H1 (cell line): ENCODE measurements around the gene PLXNA4. TPM values are rescaled to one million over a fixed set of nuclear protein-coding genes. Genes with fewer than 3 reads are reported as not detected.

Source experiments
- CTCF ChIA-PET: fragments of 300-600 bp; sonication (Branson Sonifier 250); formaldehyde crosslinking; loops from one replicate; lab custom pipeline; 2021; ENCODE audit not compliant: partially characterized antibody; lab: Charles Lee
- POLR2A ChIA-PET: fragments of 300-600 bp; sonication (Branson Sonifier 250); formaldehyde crosslinking; loops from one replicate; lab custom pipeline; 2021; ENCODE audit warnings: inconsistent platforms; ENCODE audit not compliant: partially characterized antibody; lab: Charles Lee
- DNase-seq, 2 experiments: peaks; one replicate each; pipeline versions ENCODE4 v3.0.0 to v3.0.0-alpha.2; 2010 to 2022; ENCODE audit warnings: low spot score in 2 of 2, low read depth in 1 of 2, mixed read lengths in 1 of 2
- FAIRE-seq: peaks from 2 replicates; lab custom pipeline; 2011; peaks lifted over from hg19 to GRCh38; lab: Jason Lieb, UNC
- H2AFZ ChIP-seq: 2 replicates; pipeline ENCODE4 v1.8.1; 2012; ENCODE audit warnings: low read length, inconsistent platforms
- H2AK5ac ChIP-seq: 2 replicates; pipeline ENCODE4 v1.6.1; 2013; ENCODE audit warnings: low read depth, low read length
- H2BK120ac ChIP-seq: replicated peaks from 2 replicates; pipeline ENCODE3; 2013; ENCODE audit warnings: low read depth, low read length, inconsistent platforms
- H2BK12ac ChIP-seq: 2 replicates; pipeline ENCODE4 v1.6.1; 2013; ENCODE audit warnings: low read depth, low read length
- H2BK15ac ChIP-seq: 2 replicates; pipeline ENCODE4 v1.6.1; 2013; ENCODE audit warnings: low read length
- H2BK20ac ChIP-seq: 2 replicates; pipeline ENCODE4 v1.6.1; 2013; ENCODE audit warnings: low read length
- H2BK5ac ChIP-seq: 2 replicates; pipeline ENCODE4 v1.6.1; 2013; ENCODE audit warnings: low read depth, low read length
- H3K14ac ChIP-seq: 2 replicates; pipeline ENCODE4 v1.6.1; 2013; ENCODE audit warnings: inconsistent platforms; ENCODE audit not compliant: insufficient read length
- H3K18ac ChIP-seq: 2 replicates; pipeline ENCODE4 v1.6.1; 2013; ENCODE audit warnings: low read length; ENCODE audit errors: extremely low read depth
- H3K23ac ChIP-seq: 2 replicates; pipeline ENCODE4 v1.6.1; 2013; ENCODE audit warnings: inconsistent platforms; ENCODE audit not compliant: insufficient read length
- H3K23me2 ChIP-seq: 2 replicates; pipeline ENCODE4 v1.6.1; 2013; ENCODE audit warnings: low read depth, low read length
- H3K27ac ChIP-seq: 2 replicates; pipeline ENCODE4 v1.6.1; 2011; ENCODE audit warnings: low read depth, low read length, inconsistent platforms
- H3K27me3 ChIP-seq, 4 experiments: replicated peaks in 1 of 4; 1 replicate in 1 of 4; 2 replicates in 3 of 4; pipeline versions ENCODE4 v1.6.1 to v1.8.1; 2011 to 2013; ENCODE audit warnings: low read length in 3 of 4, mild to moderate bottlenecking in 3 of 4, inconsistent platforms in 2 of 4, mixed read lengths in 2 of 4, moderate library complexity in 1 of 4; ENCODE audit not compliant: control insufficient read depth in 3 of 4, insufficient read depth in 3 of 4; ENCODE audit errors: extremely low read depth in 1 of 4
- H3K36me3 ChIP-seq, 4 experiments: 2 replicates each; pipeline versions ENCODE4 v1.6.1 to v1.8.1; 2011 to 2013; ENCODE audit warnings: mild to moderate bottlenecking in 4 of 4, low read length in 3 of 4, moderate library complexity in 2 of 4, control low read depth in 1 of 4, inconsistent platforms in 1 of 4; ENCODE audit not compliant: insufficient read depth in 4 of 4, control insufficient read depth in 2 of 4
- H3K4ac ChIP-seq: replicated peaks from 2 replicates; pipeline ENCODE3; 2013; ENCODE audit warnings: low read length, low read depth, mixed read lengths, inconsistent platforms; ENCODE audit not compliant: insufficient read length
- H3K4me1 ChIP-seq, 4 experiments: replicated peaks in 1 of 4; 1 replicate in 1 of 4; 2 replicates in 3 of 4; pipeline versions ENCODE4 v1.6.1 to v1.8.1; 2011 to 2013; ENCODE audit warnings: low read length in 3 of 4, inconsistent platforms in 2 of 4, mixed read lengths in 1 of 4; ENCODE audit not compliant: insufficient read depth in 4 of 4, control insufficient read depth in 3 of 4
- H3K4me2 ChIP-seq, 2 experiments: 2 replicates each; pipeline versions ENCODE4 v1.6.1 to v1.8.1; 2011 to 2013; ENCODE audit warnings: low read depth in 2 of 2, low read length in 2 of 2, control low read depth in 1 of 2, inconsistent platforms in 1 of 2, mild to moderate bottlenecking in 1 of 2; ENCODE audit not compliant: insufficient read depth in 1 of 2
- H3K4me3 ChIP-seq, 4 experiments: fragments of 200-600, 300-600 bp in 1 of 4; sonication (generic), shearing (Covaris generic), sonication (Bioruptor Twin) in 1 of 4; 2 replicates each; pipeline versions ENCODE4 v1.5.1 to v1.8.1; 2011 to 2016; ENCODE audit warnings: low read length in 4 of 4, low read depth in 3 of 4, control low read depth in 2 of 4, inconsistent platforms in 2 of 4, mild to moderate bottlenecking in 2 of 4, mixed read lengths in 1 of 4, moderate library complexity in 1 of 4; ENCODE audit not compliant: insufficient read depth in 2 of 4; ENCODE audit errors: extremely low read depth in 1 of 4
- H3K56ac ChIP-seq: replicated peaks from 2 replicates; pipeline ENCODE3; 2013; ENCODE audit warnings: low read depth, mild to moderate bottlenecking, mixed read lengths, low read length, inconsistent platforms; ENCODE audit not compliant: insufficient read length
- H3K79me1 ChIP-seq: 2 replicates; pipeline ENCODE4 v1.6.1; 2013; ENCODE audit warnings: low read depth, low read length, control low read depth
- H3K79me2 ChIP-seq, 2 experiments: 2 replicates each; pipeline versions ENCODE4 v1.6.1 to v1.8.1; 2012 to 2013; ENCODE audit warnings: low read length in 2 of 2, mild to moderate bottlenecking in 2 of 2, inconsistent platforms in 1 of 2; ENCODE audit not compliant: insufficient read depth in 2 of 2, control insufficient read depth in 1 of 2
- H3K9ac ChIP-seq, 4 experiments: replicated peaks in 1 of 4; 1 replicate in 1 of 4; 2 replicates in 3 of 4; pipeline versions ENCODE4 v1.6.1 to v1.8.1; 2011 to 2013; ENCODE audit warnings: low read depth in 3 of 4, low read length in 3 of 4, control low read depth in 2 of 4, mild to moderate bottlenecking in 2 of 4, moderate library complexity in 2 of 4, inconsistent platforms in 1 of 4; ENCODE audit errors: extremely low read depth in 1 of 4
- H3K9me3 ChIP-seq, 2 experiments: 2 replicates each; pipeline versions ENCODE4 v1.6.1 to v1.8.1; 2012 to 2013; ENCODE audit warnings: mild to moderate bottlenecking in 2 of 2, moderate library complexity in 2 of 2, control low read depth in 1 of 2, inconsistent platforms in 1 of 2, low read depth in 1 of 2, low read length in 1 of 2, mixed read lengths in 1 of 2; ENCODE audit not compliant: insufficient read depth in 2 of 2
- H4K20me1 ChIP-seq, 2 experiments: replicated peaks in 1 of 2; 2 replicates each; pipeline versions ENCODE3 to v1.8.1; 2011 to 2013; ENCODE audit warnings: inconsistent platforms in 2 of 2, low read length in 2 of 2, mild to moderate bottlenecking in 1 of 2; ENCODE audit not compliant: insufficient read depth in 2 of 2, control insufficient read depth in 1 of 2
- H4K5ac ChIP-seq: 2 replicates; pipeline ENCODE4 v1.6.1; 2013; ENCODE audit warnings: low read length, low read depth, mixed read lengths, inconsistent platforms; ENCODE audit not compliant: insufficient read length
- H4K8ac ChIP-seq: 2 replicates; pipeline ENCODE4 v1.8.0; 2013; ENCODE audit warnings: mild to moderate bottlenecking, moderate library complexity, low read length, inconsistent platforms; ENCODE audit not compliant: insufficient read depth; ENCODE audit errors: extremely low read depth
- H4K91ac ChIP-seq: replicated peaks from 2 replicates; pipeline ENCODE3; 2013; ENCODE audit warnings: low read length, mixed read lengths, inconsistent platforms; ENCODE audit not compliant: insufficient read length
- TCF12 ChIP-seq: IDR thresholded peaks from 2 replicates; pipeline ENCODE4 v1.6.1; 2011; ENCODE audit warnings: low read depth, mild to moderate bottlenecking, low read length
- polyA plus RNA-seq, 7 experiments: library from polyadenylated mRNA; depleted of rRNA in 3 of 7; stranded (reverse) in 5 of 7; unstranded in 2 of 7; fragments of >200 nt in 5 of 7; fragments of 200-250 nt in 2 of 7; gene quantifications; 1 replicate in 5 of 7; 2 replicates in 1 of 7; 4 replicates in 1 of 7; pipeline versions ENCODE4 v1.2.1 to v1.2.3, GENCODE V29; 2011 to 2013; ENCODE audit warnings: missing spikeins in 2 of 7, mixed read lengths in 2 of 7
- total RNA-seq: library from RNA; stranded (reverse); fragmentation: NEBNext Ultra II Directional; extraction: Animal tissue kit (Norgen Biotek cat#: 25700); gene quantifications from 2 replicates; pipeline ENCODE4 v1.2.1, GENCODE V29; 2021

PLXNA4 gene
- total and polyA plus RNA-seq, 2 of the 8 experiments (the other 6 are each of a cell fraction or from before 2014, with no cell fraction given): 0.76 to 0.79 TPM

GRCh38 chr7:132192809-132193208 is 383.5 kb downstream of the PLXNA4 start:
- Histone ChIP-seq H3K23me2 (peaks cover 3% of the 10 kb centered on the region; the same call in 1 of the 2 replicates), H3K23ac (no peak overlapping the region), H2BK5ac (no peak overlapping the region), H2BK15ac (no peak overlapping the region), H4K8ac (no peak overlapping the region), H3K18ac (no peak overlapping the region), H3K14ac (no peak overlapping the region), H3K27me3 (no peaks in the 10 kb centered on the region), H3K36me3 (no peaks in the 10 kb centered on the region), H4K20me1 (no peaks in the 10 kb centered on the region), H2BK20ac (peak overlapping the region; percentile 62; the same call in 1 of the 2 replicates), H3K4ac (no peak overlapping the region), H2AFZ (no peak overlapping the region), H4K5ac (no peak overlapping the region), H3K56ac (no peak overlapping the region), H2BK12ac (no peak overlapping the region), H3K9ac (no peak overlapping the region), H3K9me3 (no peaks in the 10 kb centered on the region), H2AK5ac (no peak overlapping the region), H3K4me2 (no peak overlapping the region), H3K4me1 (peaks cover 11 to 22% (median 16%) of the 10 kb centered on the region in 4 experiments), H3K4me3 (no peak overlapping the region), H3K27ac (no peak overlapping the region), H3K79me1 (no peaks in the 10 kb centered on the region), H2BK120ac (no peak overlapping the region), H4K91ac (no peak overlapping the region), H3K79me2 (no peaks in the 10 kb centered on the region)
- ChIA-PET POLR2A (interaction anchor here (2.1 kb wide), 1 partner anchor 11 kb away, joined by 6 read pairs; no protein-coding TSS in a partner anchor), CTCF (no interaction called here)
- no peak for TF ChIP-seq TCF12
- DNase-seq (no peak), FAIRE-seq (no peak)
